GM23338 (cell line): Measurements from ENCODE around the gene FAM171A1. TPM values are rescaled to one million over a fixed set of nuclear protein-coding genes. Genes with fewer than 3 reads are reported as not detected.

ENCODE experiments used
- EZH2 ChIP-seq: fragments of 200-600 bp; sonication (generic); IDR thresholded peaks from one replicate; pipeline ENCODE4 v1.8.0; 2017; ENCODE audit warnings: antibody characterized with exemption, mild to moderate bottlenecking, low read depth; ENCODE audit not compliant: unreplicated experiment
- JUNB ChIP-seq: IDR thresholded peaks from one replicate; pipeline ENCODE4 v1.6.1; 2016; ENCODE audit warnings: antibody characterized with exemption; ENCODE audit not compliant: unreplicated experiment
- POLR2AphosphoS5 ChIP-seq: IDR thresholded peaks from 2 replicates; pipeline ENCODE4 v1.6.1; 2016; ENCODE audit warnings: antibody characterized with exemption, low read depth
- REST ChIP-seq: IDR thresholded peaks from one replicate; pipeline ENCODE4 v1.6.1; 2018; ENCODE audit warnings: antibody characterized with exemption; ENCODE audit not compliant: unreplicated experiment
- STAT1 ChIP-seq: IDR thresholded peaks from one replicate; pipeline ENCODE4 v1.6.1; 2016; ENCODE audit warnings: antibody characterized with exemption; ENCODE audit not compliant: unreplicated experiment
- ZNF331 ChIP-seq: fragments of 250-450 bp; sonication (Bioruptor Pico); IDR thresholded peaks from 2 replicates; pipeline ENCODE4 v1.5.0; 2020; ENCODE audit warnings: low read depth, mild to moderate bottlenecking, moderate library complexity
- ZNF462 ChIP-seq: fragments of 250-450 bp; sonication (Bioruptor Pico); IDR thresholded peaks from 2 replicates; pipeline ENCODE4 v1.5.0; 2020; ENCODE audit warnings: mild to moderate bottlenecking, moderate library complexity
- polyA plus RNA-seq: library from polyadenylated mRNA; unstranded; fragments of >200 nt; fragmentation: Nextera tagmentation; extraction: Ambion mirVana; gene quantifications from 2 replicates; pipeline ENCODE4 v1.2.1, GENCODE V29; 2016
- total RNA-seq: library from RNA; depleted of rRNA; stranded (reverse); fragments of >200 nt; shearing (Covaris generic); gene quantifications from 2 replicates; pipeline ENCODE4 v1.2.3, GENCODE V29; 2014

The FAM171A1 gene
- total and polyA plus RNA-seq, 2 experiments from 2014 or later = 11.3 to 32.2 TPM

- TF ChIP-seq ZNF462 (CRISPR knock-in tag) (no peak), STAT1 (no peak), JUNB (no peak), REST (no peak), ZNF331 (CRISPR knock-in tag) (no peak), POLR2AphosphoS5 (no peak), EZH2 (no peak)
These were observed 19.8 kb downstream of the FAM171A1 start (continued) for GRCh38 chr10:15351099-15351820.
